Measurements from ENCODE around the gene AKR1D1. TPM values are rescaled to one million over a fixed set of nuclear protein-coding genes. Genes with fewer than 3 reads are reported as not detected.
A peak's percentile ranks its signal among the peaks of the same experiment; 100 is the strongest.

AKR1D1 gene
- total and polyA plus RNA-seq, 2 of the 13 experiments (the other 11 are each of a cell fraction or from before 2014, with no cell fraction given): 6.9 to 37.0 TPM

- TF ChIP-seq MED1 (CRISPR knock-in tag; IDR thresholded peaks at IDR 0.05) (peak; percentile 55), SALL1 (CRISPR knock-in tag; IDR thresholded peaks at IDR 0.05) (peak; percentile 64; the same call in 1 of the 2 replicates), TBL1XR1 (IDR thresholded peaks at IDR 0.05; ENCODE audit: borderline replicate concordance, low read length, partially characterized antibody) (peak; percentile 35), NR2C2 (CRISPR knock-in tag; IDR thresholded peaks at IDR 0.05; ENCODE audit: borderline replicate concordance) (peak; percentile 47; the same call in 1 of the 2 replicates), SAP130 (CRISPR knock-in tag; IDR thresholded peaks at IDR 0.05; ENCODE audit: low read depth) (peak; percentile 35; the same call in 1 of the 2 replicates), ZSCAN25 (CRISPR knock-in tag; IDR thresholded peaks at IDR 0.05) (no peak), RFXAP (CRISPR knock-in tag; IDR thresholded peaks at IDR 0.05; ENCODE audit: borderline replicate concordance) (no peak), ZSCAN29 (CRISPR knock-in tag; conservative IDR thresholded peaks at IDR 0.05) (0 out of 2 replicates have a peak, but pooled peaks have one; percentile 27), POLR2AphosphoS2 (IDR thresholded peaks at IDR 0.05; ENCODE audit: low read depth, low read length) (no peak), ZBTB34 (CRISPR knock-in tag; IDR thresholded peaks at IDR 0.05) (no peak), HMGA1 (CRISPR knock-in tag; conservative IDR thresholded peaks at IDR 0.05) (no peak), ISL2 (CRISPR knock-in tag; IDR thresholded peaks at IDR 0.05) (peak; percentile 65), SOX13 (IDR thresholded peaks at IDR 0.05) (peak; percentile 18; the same call in 1 of the 2 replicates), SOX13 (CRISPR knock-in tag; conservative IDR thresholded peaks at IDR 0.05 in 1 of 2, IDR thresholded peaks at IDR 0.05 in 1 of 2) (peak in 1 of 2 experiments; percentile 83; a peak in 2 of 4 replicates), ZNF414 (CRISPR knock-in tag; IDR thresholded peaks at IDR 0.05) (no peak), TBP (CRISPR knock-in tag; IDR thresholded peaks at IDR 0.05) (no peak), ZNF556 (CRISPR knock-in tag; IDR thresholded peaks at IDR 0.05; ENCODE audit: borderline replicate concordance) (no peak), ZBTB43 (CRISPR knock-in tag; conservative IDR thresholded peaks at IDR 0.05) (peak; percentile 91), PLSCR1 (CRISPR knock-in tag; IDR thresholded peaks at IDR 0.05; ENCODE audit: borderline replicate concordance) (no peak), ATF4 (CRISPR knock-in tag; IDR thresholded peaks at IDR 0.05) (peak in 1 of 2 experiments; percentile 50; a peak in 1 of 4 replicates), MLX (CRISPR knock-in tag; IDR thresholded peaks at IDR 0.05) (peak; percentile 34; the same call in 1 of the 2 replicates), FOSL2 (CRISPR knock-in tag; IDR thresholded peaks at IDR 0.05) (0 out of 2 replicates have a peak, but pooled peaks have one; percentile 26), TCF7 (IDR thresholded peaks at IDR 0.05; ENCODE audit: low read depth) (peak; percentile 51; the same call in 1 of the 2 replicates), CEBPG (CRISPR knock-in tag; IDR thresholded peaks at IDR 0.05) (peak; percentile 90), ZNF331 (CRISPR knock-in tag; IDR thresholded peaks at IDR 0.05) (0 out of 2 replicates have a peak, but pooled peaks have one; percentile 50)
Observed at GRCh38 chr7:138086563-138087270, 10.5 kb downstream of the AKR1D1 start (continued).

Measured in HepG2 (cell line).